ENCODE data around the gene UCK2. TPM values are rescaled to one million over a fixed set of nuclear protein-coding genes. Genes with fewer than 3 reads are reported as not detected.

The UCK2 gene
- total and polyA plus RNA-seq, 7 experiments from 2014 or later, result 0.89 to 32.7 (median 1.2) TPM

DNA sequence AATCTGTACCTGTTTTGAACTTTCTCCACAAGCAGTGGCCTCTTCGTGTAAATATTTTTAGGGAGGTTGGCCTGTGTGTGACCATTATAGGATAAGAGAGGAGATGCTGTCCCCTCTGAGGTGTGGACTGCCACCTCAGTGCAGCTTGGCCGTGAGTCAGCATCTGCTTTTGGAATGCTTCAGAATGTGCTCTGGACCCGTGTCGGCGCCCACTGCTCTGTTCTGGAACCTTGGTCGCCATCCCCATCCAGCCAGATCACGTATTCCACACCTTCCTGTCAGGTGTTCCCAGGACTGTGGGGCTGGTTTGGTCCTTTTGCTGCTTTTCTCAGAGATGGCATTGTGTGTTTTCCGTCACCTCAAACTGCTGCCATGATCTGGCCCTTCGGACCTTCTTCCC lies 5.5 kb downstream of the UCK2 start:
- H3K27ac ChIP-seq (ENCODE audit: low read depth, low read length), result no peak overlapping the region
- Mint-ChIP-seq H3K4me3 (no peak overlapping the region), H3K9me3 (peaks cover 0 to 3% (median 0%) of the 10 kb centered on the region in 11 donors), H3K36me3 (peaks cover 0 to 10% (median 0%) of the 10 kb centered on the region in 5 donors), H3K4me1 (peaks cover 5 to 37% (median 12%) of the 10 kb centered on the region in 7 donors), H3K27me3 (no peaks in the 10 kb centered on the region), H3K27ac (no peak overlapping the region)
- ATAC-seq, result no peak
- ChIA-PET CTCF (no interaction called here), POLR2A (no interaction called here)
- no peak for DNase-seq
- H3K27me3 ChIP-seq (ENCODE audit: control insufficient read depth in 2 of 2, insufficient read depth in 2 of 2, low read length in 2 of 2), result no peaks in the 10 kb centered on the region
- peaks cover 3 to 7% of the 10 kb centered on the region in 2 donors for H3K4me1 ChIP-seq (ENCODE audit: control insufficient read depth in 2 of 2, insufficient read depth in 2 of 2, low read length in 2 of 2)
- no peaks in the 10 kb centered on the region for H3K36me3 ChIP-seq (ENCODE audit: control insufficient read depth in 2 of 3, insufficient read depth in 3 of 3, low read length in 3 of 3)
- H3K9me3 ChIP-seq (ENCODE audit: control insufficient read depth in 2 of 3, low read length in 3 of 3), result no peaks in the 10 kb centered on the region
- no peak overlapping the region for H3K4me3 ChIP-seq (ENCODE audit: low read length)
- intact Hi-C loops (cut with micrococcal nuclease), result loop anchor here in 1 of 2 donors (1.0 kb wide), 1 partner anchor 135 kb away; the partner anchor contains the start of gene ALDH9A1

DNA sequence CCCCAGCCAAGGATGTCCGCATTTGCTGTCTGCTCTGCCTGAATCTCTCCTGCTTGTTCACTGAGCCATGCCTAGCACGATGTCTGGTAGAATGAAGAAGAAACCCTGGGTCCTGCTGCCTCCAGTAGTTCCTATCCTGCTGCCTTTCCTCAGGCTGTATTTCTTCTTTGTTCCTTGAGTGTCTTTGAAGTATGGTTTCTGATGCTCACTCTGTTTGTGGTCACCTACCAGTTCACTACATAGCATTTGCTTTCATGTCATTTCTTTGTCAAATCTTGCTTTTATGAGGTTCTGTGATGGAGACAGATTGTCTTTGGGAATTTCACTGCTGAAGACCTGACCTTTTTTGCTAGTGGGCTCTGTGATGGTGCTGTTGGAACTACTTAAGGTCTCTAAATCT lies 5.9 kb downstream of the UCK2 start:
- peaks cover 5 to 41% (median 12%) of the 10 kb centered on the region in 7 donors for H3K4me1 Mint-ChIP-seq
- no peaks in the 10 kb centered on the region for H3K36me3 ChIP-seq (ENCODE audit: control insufficient read depth in 2 of 3, insufficient read depth in 3 of 3, low read length in 3 of 3)
- intact Hi-C loops (cut with micrococcal nuclease), result loop anchor here in 1 of 2 donors (1.0 kb wide), 1 partner anchor 135 kb away; the partner anchor contains the start of gene ALDH9A1
- POLR2A ChIA-PET, result no interaction called here
- no peaks in the 10 kb centered on the region for H3K9me3 ChIP-seq (ENCODE audit: control insufficient read depth in 2 of 3, low read length in 3 of 3)
- H3K4me3 Mint-ChIP-seq, result no peak overlapping the region
- CTCF ChIA-PET, result no interaction called here
- no peak overlapping the region for H3K4me3 ChIP-seq (ENCODE audit: low read length)
- H3K27me3 Mint-ChIP-seq, result no peaks in the 10 kb centered on the region
- peaks cover 0 to 3% (median 0%) of the 10 kb centered on the region in 11 donors for H3K9me3 Mint-ChIP-seq
- peaks cover 0 to 14% (median 0%) of the 10 kb centered on the region in 5 donors for H3K36me3 Mint-ChIP-seq
- H3K27ac ChIP-seq (ENCODE audit: low read depth, low read length), result no peak overlapping the region
- H3K4me1 ChIP-seq (ENCODE audit: control insufficient read depth in 2 of 2, insufficient read depth in 2 of 2, low read length in 2 of 2), result peaks cover 3 to 7% of the 10 kb centered on the region in 2 donors
- ATAC-seq, result no peak
- H3K27me3 ChIP-seq (ENCODE audit: control insufficient read depth in 2 of 2, insufficient read depth in 2 of 2, low read length in 2 of 2), result no peaks in the 10 kb centered on the region
- no peak overlapping the region for H3K27ac Mint-ChIP-seq
- no peak for DNase-seq

GRCh38 chr1:165834229-165834628 lies 6.8 kb downstream of the UCK2 start:
- Histone ChIP-seq H3K27ac (ENCODE audit: low read depth, low read length) (no peak overlapping the region), H3K36me3 (ENCODE audit: control insufficient read depth in 2 of 3, insufficient read depth in 3 of 3, low read length in 3 of 3) (no peaks in the 10 kb centered on the region), H3K9me3 (ENCODE audit: control insufficient read depth in 2 of 3, low read length in 3 of 3) (no peaks in the 10 kb centered on the region), H3K4me1 (ENCODE audit: control insufficient read depth in 2 of 2, insufficient read depth in 2 of 2, low read length in 2 of 2) (peaks cover under 1% of the 10 kb centered on the region in 2 donors), H3K27me3 (ENCODE audit: control insufficient read depth in 2 of 2, insufficient read depth in 2 of 2, low read length in 2 of 2) (no peaks in the 10 kb centered on the region), H3K4me3 (ENCODE audit: low read length) (no peak overlapping the region)
- no peak for DNase-seq
- H3K27me3 Mint-ChIP-seq, result no peaks in the 10 kb centered on the region
- ChIA-PET CTCF (no interaction called here), POLR2A (no interaction called here)
- peaks cover 2 to 36% (median 5%) of the 10 kb centered on the region in 7 donors for H3K4me1 Mint-ChIP-seq
- intact Hi-C loops (cut with micrococcal nuclease), result no loop called here
- H3K36me3 Mint-ChIP-seq, result peaks cover 0 to 14% (median 0%) of the 10 kb centered on the region in 5 donors
- no peak overlapping the region for H3K27ac Mint-ChIP-seq
- peaks cover 0 to 3% (median 0%) of the 10 kb centered on the region in 11 donors for H3K9me3 Mint-ChIP-seq
- no peak overlapping the region for H3K4me3 Mint-ChIP-seq
- no peak for ATAC-seq

DNA sequence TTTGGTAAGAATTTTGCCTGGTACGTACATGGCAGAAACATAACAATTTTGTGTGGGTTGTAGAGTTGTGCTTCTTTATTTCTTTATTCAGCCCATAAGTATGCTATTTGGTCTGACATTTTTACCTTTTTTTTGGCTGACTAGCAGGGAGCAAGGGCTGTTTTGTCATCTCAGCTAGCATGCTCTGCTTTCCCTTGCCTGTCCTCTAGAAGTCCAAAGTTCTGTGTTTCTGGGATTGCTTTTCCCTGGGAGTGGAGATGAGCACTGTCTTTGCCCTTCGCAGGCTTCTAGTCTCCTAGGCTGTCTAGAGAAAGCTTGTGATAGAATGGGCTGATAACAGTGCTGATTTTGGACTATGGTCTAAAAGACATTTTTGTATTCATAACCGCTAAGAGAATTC lies 7.5 kb downstream of the UCK2 start:
- POLR2A ChIA-PET, result no interaction called here
- Histone ChIP-seq H3K27me3 (ENCODE audit: control insufficient read depth in 2 of 2, insufficient read depth in 2 of 2, low read length in 2 of 2) (no peaks in the 10 kb centered on the region), H3K4me1 (ENCODE audit: control insufficient read depth in 2 of 2, insufficient read depth in 2 of 2, low read length in 2 of 2) (no peaks in the 10 kb centered on the region), H3K9me3 (ENCODE audit: control insufficient read depth in 2 of 3, low read length in 3 of 3) (no peaks in the 10 kb centered on the region), H3K36me3 (ENCODE audit: control insufficient read depth in 2 of 3, insufficient read depth in 3 of 3, low read length in 3 of 3) (no peaks in the 10 kb centered on the region), H3K27ac (ENCODE audit: low read depth, low read length) (no peak overlapping the region), H3K4me3 (ENCODE audit: low read length) (no peak overlapping the region)
- intact Hi-C loops (cut with micrococcal nuclease), result no loop called here
- Mint-ChIP-seq H3K27ac (no peak overlapping the region), H3K4me1 (peaks cover 0 to 35% (median 3%) of the 10 kb centered on the region in 7 donors), H3K27me3 (no peaks in the 10 kb centered on the region), H3K36me3 (peaks cover 0 to 11% (median 0%) of the 10 kb centered on the region in 5 donors), H3K4me3 (no peak overlapping the region), H3K9me3 (peaks cover 0 to 3% (median 0%) of the 10 kb centered on the region in 11 donors)
- ATAC-seq, result no peak
- CTCF ChIA-PET, result no interaction called here
- DNase-seq, result no peak

- DNase-seq (no peak), ATAC-seq (no peak)
- Mint-ChIP-seq H3K27me3 (no peaks in the 10 kb centered on the region), H3K4me1 (peaks cover 0 to 42% (median 3%) of the 10 kb centered on the region in 7 donors), H3K36me3 (peaks cover 0 to 9% (median 0%) of the 10 kb centered on the region in 5 donors), H3K4me3 (no peak overlapping the region), H3K9me3 (no peaks in the 10 kb centered on the region), H3K27ac (no peak overlapping the region)
- no peaks in the 10 kb centered on the region for H3K36me3 ChIP-seq (ENCODE audit: control insufficient read depth in 2 of 3, insufficient read depth in 3 of 3, low read length in 3 of 3)
- ChIA-PET POLR2A (no interaction called here), CTCF (no interaction called here)
- intact Hi-C loops (cut with micrococcal nuclease), result no loop called here
- H3K4me3 ChIP-seq (ENCODE audit: low read length), result no peak overlapping the region
- no peaks in the 10 kb centered on the region for H3K9me3 ChIP-seq (ENCODE audit: control insufficient read depth in 2 of 3, low read length in 3 of 3)
- no peaks in the 10 kb centered on the region for H3K4me1 ChIP-seq (ENCODE audit: control insufficient read depth in 2 of 2, insufficient read depth in 2 of 2, low read length in 2 of 2)
- no peaks in the 10 kb centered on the region for H3K27me3 ChIP-seq (ENCODE audit: control insufficient read depth in 2 of 2, insufficient read depth in 2 of 2, low read length in 2 of 2)
- no peak overlapping the region for H3K27ac ChIP-seq (ENCODE audit: low read depth, low read length)
These were observed 9.5 kb downstream of the UCK2 start for GRCh38 chr1:165836664-165837482.

GRCh38 chr1:165837838-165838364 lies 10.5 kb downstream of the UCK2 start:
- no peak overlapping the region for H3K4me3 Mint-ChIP-seq
- Histone ChIP-seq H3K9me3 (ENCODE audit: control insufficient read depth in 2 of 3, low read length in 3 of 3) (no peaks in the 10 kb centered on the region), H3K4me3 (ENCODE audit: low read length) (no peak overlapping the region), H3K36me3 (ENCODE audit: control insufficient read depth in 2 of 3, insufficient read depth in 3 of 3, low read length in 3 of 3) (no peaks in the 10 kb centered on the region), H3K4me1 (ENCODE audit: control insufficient read depth in 2 of 2, insufficient read depth in 2 of 2, low read length in 2 of 2) (peaks cover 7 to 8% of the 10 kb centered on the region in 2 donors), H3K27ac (ENCODE audit: low read depth, low read length) (no peak overlapping the region), H3K27me3 (ENCODE audit: control insufficient read depth in 2 of 2, insufficient read depth in 2 of 2, low read length in 2 of 2) (no peaks in the 10 kb centered on the region)
- peaks cover 0 to 4% (median 0%) of the 10 kb centered on the region in 5 donors for H3K27me3 Mint-ChIP-seq
- ATAC-seq (no peak), DNase-seq (no peak)
- peak overlapping the region in 1 of 9 donors; percentile 13 for H3K27ac Mint-ChIP-seq
- intact Hi-C loops (cut with micrococcal nuclease), result no loop called here
- CTCF ChIA-PET, result no interaction called here
- peaks cover 8 to 46% (median 13%) of the 10 kb centered on the region in 7 donors for H3K4me1 Mint-ChIP-seq
- POLR2A ChIA-PET, result no interaction called here
- peaks cover 0 to 7% (median 0%) of the 10 kb centered on the region in 5 donors for H3K36me3 Mint-ChIP-seq
- no peaks in the 10 kb centered on the region for H3K9me3 Mint-ChIP-seq

All from naive thymus-derived CD4-positive, alpha-beta T cell (primary cell).